HepG2 (cell line): Measurements from ENCODE around the gene ARL5A. TPM values are rescaled to one million over a fixed set of nuclear protein-coding genes. Genes with fewer than 3 reads are reported as not detected.
A peak's percentile ranks its signal among the peaks of the same experiment; 100 is the strongest.

Experiments used
- ATAC-seq: fragments of 200-7000 bp; cut with Tn5 transposase; 3 replicates; pipeline ENCODE4 v1.9.1; 2020; ENCODE audit warnings: mild to moderate bottlenecking, moderate library complexity
- BruUV-seq: library from RNA; stranded (reverse); fragments of 400-500 nt; replicated peaks from 2 replicates; lab custom pipeline; 2021; lab: Mats Ljungman, UMichigan
- CTCF ChIA-PET: fragments of 300-600 bp; formaldehyde crosslinking; extraction: SDS; loops from one replicate; lab custom pipeline; 2021; ENCODE audit warnings: low total read pairs, inconsistent platforms, low intra/inter-chr PET ratio; lab: Yijun Ruan, JAX
- POLR2A ChIA-PET: fragments of 350-600 bp; sonication (Branson Sonifier 250); formaldehyde crosslinking; loops from one replicate; lab custom pipeline; 2020; ENCODE audit warnings: antibody characterized with exemption, inconsistent platforms; lab: Yijun Ruan, JAX
- DNase-seq: peaks from one replicate; pipeline ENCODE4 v3.0.0-alpha.2; 2015; ENCODE audit warnings: low spot score
- FAIRE-seq: peaks from 3 replicates; lab custom pipeline; 2011; peaks lifted over from hg19 to GRCh38; lab: Jason Lieb, UNC
- H2AFZ ChIP-seq: one replicate; pipeline ENCODE4 v1.6.1; 2011; ENCODE audit warnings: low read length, inconsistent platforms
- H3K27ac ChIP-seq: fragments of 300-600 bp; 3 replicates; pipeline ENCODE4 v1.8.0; 2011; ENCODE audit warnings: mixed run types, mild to moderate bottlenecking, mixed read lengths, low read length, inconsistent platforms; ENCODE audit not compliant: insufficient read depth; ENCODE audit errors: extremely low read length
- H3K27me3 ChIP-seq, 2 experiments: fragments of 200-600 bp in 1 of 2; 2 replicates in 1 of 2; 3 replicates in 1 of 2; pipeline versions ENCODE4 v1.6.0 to v1.8.0; 2011; ENCODE audit warnings: low read length in 2 of 2, mild to moderate bottlenecking in 2 of 2, moderate library complexity in 2 of 2, inconsistent platforms in 1 of 2; ENCODE audit not compliant: insufficient read depth in 2 of 2, control insufficient read depth in 1 of 2
- H3K36me3 ChIP-seq, 2 experiments: fragments of 200-600 bp in 1 of 2; replicated peaks in 1 of 2; 2 replicates in 1 of 2; 3 replicates in 1 of 2; pipeline versions ENCODE4 v1.5.1 to v1.8.0; 2011; ENCODE audit warnings: low read length in 2 of 2, inconsistent platforms in 1 of 2; ENCODE audit not compliant: insufficient read depth in 2 of 2, control insufficient read depth in 1 of 2
- H3K4me1 ChIP-seq: 2 replicates; pipeline ENCODE4 v1.5.1; 2012; ENCODE audit warnings: low read length, inconsistent platforms; ENCODE audit not compliant: insufficient read depth
- H3K4me2 ChIP-seq: 2 replicates; pipeline ENCODE4 v1.6.0; 2011; ENCODE audit warnings: low read depth, low read length, inconsistent platforms
- H3K4me3 ChIP-seq, 3 experiments: fragments of 200-600 bp in 1 of 3; sonication (generic), shearing (Covaris generic) in 1 of 3; replicated peaks in 1 of 3; 2 replicates each; pipeline ENCODE4 v1.5.1; 2011 to 2016; ENCODE audit warnings: low read length in 3 of 3, inconsistent platforms in 2 of 3, low read depth in 2 of 3, mild to moderate bottlenecking in 2 of 3, control low read depth in 1 of 3, mixed read lengths in 1 of 3; ENCODE audit not compliant: insufficient read depth in 1 of 3
- H3K79me2 ChIP-seq: one replicate; pipeline ENCODE4 v1.6.1; 2011; ENCODE audit warnings: low read length, inconsistent platforms; ENCODE audit not compliant: insufficient read depth
- H3K9ac ChIP-seq: 2 replicates; pipeline ENCODE4 v1.6.0; 2011; ENCODE audit warnings: mild to moderate bottlenecking, low read depth, low read length, inconsistent platforms; ENCODE audit not compliant: insufficient read depth
- H3K9me3 ChIP-seq: 2 replicates; pipeline ENCODE4 v1.5.1; 2012; ENCODE audit warnings: mild to moderate bottlenecking, low read length
- H4K20me1 ChIP-seq: 2 replicates; pipeline ENCODE4 v1.6.0; 2011; ENCODE audit warnings: inconsistent platforms, mild to moderate bottlenecking, low read length, moderate library complexity; ENCODE audit not compliant: insufficient read depth
- CENPBD1 ChIP-seq: sonication (generic); formaldehyde crosslinking; IDR thresholded peaks from 2 replicates; pipeline ENCODE4 v1.8.0; 2022; ENCODE audit warnings: missing genetic modification reagents, low read depth, mild to moderate bottlenecking, borderline replicate concordance
- STAT6 ChIP-seq: sonication (generic); formaldehyde crosslinking; IDR thresholded peaks from 2 replicates; pipeline ENCODE4 v1.4.0; 2020; ENCODE audit warnings: missing genetic modification reagents, mild to moderate bottlenecking, borderline replicate concordance
- U2AF1 ChIP-seq: fragments of 200-400 bp; formaldehyde crosslinking; optimal IDR thresholded peaks from 2 replicates; pipeline ENCODE3; 2017; ENCODE audit warnings: mild to moderate bottlenecking, low read depth, low read length
- ZNF160 ChIP-seq: sonication (generic); formaldehyde crosslinking; IDR thresholded peaks from 2 replicates; pipeline ENCODE4 v1.8.0; 2022; ENCODE audit warnings: mild to moderate bottlenecking, inconsistent platforms, missing genetic modification reagents
- ZNF629 ChIP-seq: sonication (generic); formaldehyde crosslinking; conservative IDR thresholded peaks from 2 replicates; pipeline ENCODE4 v1.5.0; 2020; ENCODE audit warnings: missing genetic modification reagents
- ZNF75D ChIP-seq: sonication (generic); formaldehyde crosslinking; IDR thresholded peaks from 2 replicates; pipeline ENCODE4 v1.8.1; 2023; ENCODE audit warnings: missing genetic modification reagents, mild to moderate bottlenecking, borderline replicate concordance
- ZNF782 ChIP-seq: sonication (generic); formaldehyde crosslinking; IDR thresholded peaks from 2 replicates; pipeline ENCODE4 v1.4.0; 2020; ENCODE audit warnings: missing genetic modification reagents, mild to moderate bottlenecking, borderline replicate concordance
- ZZZ3 ChIP-seq: sonication (generic); formaldehyde crosslinking; IDR thresholded peaks from 2 replicates; pipeline ENCODE4 v1.4.0; 2020; ENCODE audit warnings: missing genetic modification reagents, mild to moderate bottlenecking, borderline replicate concordance
- WGBS: methylation state at CpG from one replicate; pipeline ENCODE4 v1.1.6; 2017; ENCODE audit warnings: low lambda C conversion rate; 5-methylcytosine and 5-hydroxymethylcytosine counted together
- in situ Hi-C: cut with HindIII; loops from 2 replicates; pipeline ENCODE4 v1.10.0; 2017; ENCODE audit warnings: low pct_unique_long_range_greater_than_20kb; ENCODE audit not compliant: extremely low pct_ligation_motif_present
- intact Hi-C: fragments of 100-400 bp; cut with micrococcal nuclease; formaldehyde crosslinking; loops from one replicate; pipeline ENCODE4 v1.10.0; 2022; ENCODE audit not compliant: unreplicated experiment
- polyA plus RNA-seq, 8 experiments: library from polyadenylated mRNA; depleted of rRNA in 3 of 8; stranded (reverse) in 7 of 8; unstranded in 1 of 8; fragments of >200 nt; fragmentation: Illumina TruSeq in 4 of 8; extraction: Trizol in 4 of 8; gene quantifications; 2 replicates each; pipeline versions ENCODE4 v1.2.1 to v1.2.3, GENCODE V29; 2011 to 2016; ENCODE audit warnings: low read depth in 4 of 8, missing spikeins in 1 of 8, mixed read lengths in 1 of 8; ENCODE audit not compliant: insufficient read depth in 1 of 8
- total RNA-seq, 5 experiments: library from RNA; depleted of rRNA; stranded (reverse); fragments of >200 nt; fragmentation: Illumina TruSeq; extraction: Trizol; gene quantifications; 2 replicates each; pipeline ENCODE4 v1.2.3, GENCODE V29; 2016; ENCODE audit warnings: low read depth in 1 of 5

Gene ARL5A
- total and polyA plus RNA-seq, 2 of the 13 experiments (the other 11 are each of a cell fraction or from before 2014, with no cell fraction given): 47.5 to 149 TPM

GRCh38 chr2:151770995-151771394 lies 57.2 kb downstream of the ARL5A start:
- intact Hi-C loops: no loop called here
- TF ChIP-seq ZNF782 (no peak), U2AF1 (no peak), STAT6 (CRISPR knock-in tag) (no peak), ZNF75D (no peak), CENPBD1 (CRISPR knock-in tag) (no peak), ZNF160 (CRISPR knock-in tag) (no peak), ZNF629 (CRISPR knock-in tag) (0 out of 2 replicates have a peak, but pooled peaks have one; percentile 26), ZZZ3 (CRISPR knock-in tag) (no peak)
- ATAC-seq: no peak
- BruUV-seq: no TSS peak
- WGBS: 52% methylated on average over 2 of the region's 2 CpGs
- Histone ChIP-seq H3K9ac (no peak overlapping the region), H3K27ac (no peak overlapping the region), H3K27me3 (no peaks in the 10 kb centered on the region), H4K20me1 (no peaks in the 10 kb centered on the region), H2AFZ (no peak overlapping the region), H3K4me3 (no peak overlapping the region), H3K9me3 (no peaks in the 10 kb centered on the region), H3K4me2 (no peak overlapping the region), H3K79me2 (no peaks in the 10 kb centered on the region), H3K4me1 (no peaks in the 10 kb centered on the region), H3K36me3 (no peaks in the 10 kb centered on the region)
- in situ Hi-C loops: no loop called here
- FAIRE-seq: no peak
- CTCF ChIA-PET: no interaction called here
- POLR2A ChIA-PET: no interaction called here
- DNase-seq: no peak
